Activated naive CD8-positive, alpha-beta T cell treated with anti-CD3 and anti-CD28 coated beads, Interleukin-2, amount 10 ng/mL, durations not matched to agents 7 days and 5 days (primary cell): ENCODE results near the gene MEGF6. TPM values are rescaled to one million over a fixed set of nuclear protein-coding genes. Genes with fewer than 3 reads are reported as not detected.

Experiments used
- ATAC-seq: fragments of 150-1000 bp; cut with Tn5 transposase; one replicate; pipeline ENCODE4 v1.10.0; 2021; ENCODE audit warnings: low read depth, moderate library complexity
- POLR2A ChIA-PET: fragments of 350-600 bp; sonication (Branson Sonifier 250); formaldehyde crosslinking; loops from one replicate; lab custom pipeline; 2021; ENCODE audit warnings: antibody characterized with exemption; lab: Charles Lee
- DNase-seq: peaks from one replicate; pipeline ENCODE4 v3.0.0; 2021
- H3K27ac Mint-ChIP-seq: one replicate; pipeline ENCODE4 v1.8.0; 2022; ENCODE audit warnings: mild to moderate bottlenecking, mixed read lengths
- H3K27me3 Mint-ChIP-seq: one replicate; pipeline ENCODE4 v1.8.0; 2022; ENCODE audit warnings: mild to moderate bottlenecking, moderate library complexity, mixed read lengths
- H3K36me3 Mint-ChIP-seq: one replicate; pipeline ENCODE4 v1.8.0; 2021; ENCODE audit warnings: mild to moderate bottlenecking, mixed read lengths
- H3K4me1 Mint-ChIP-seq: one replicate; pipeline ENCODE4 v1.8.0; 2021; ENCODE audit warnings: mixed read lengths
- H3K4me3 Mint-ChIP-seq: one replicate; pipeline ENCODE4 v1.8.0; 2022; ENCODE audit warnings: mild to moderate bottlenecking, moderate library complexity, mixed read lengths
- H3K9me3 Mint-ChIP-seq: one replicate; pipeline ENCODE4 v1.8.0; 2021; ENCODE audit warnings: mixed read lengths
- total RNA-seq, 2 experiments: library from RNA; stranded (reverse); gene quantifications; one replicate each; pipeline ENCODE4 v1.2.3, GENCODE V29; 2021

Gene MEGF6
- total RNA-seq, 2 experiments from 2014 or later = 56.6 TPM

- H3K27me3 Mint-ChIP-seq = no peaks in the 10 kb centered on the region
- no peaks in the 10 kb centered on the region for H3K9me3 Mint-ChIP-seq
- POLR2A ChIA-PET = no interaction called here
- ATAC-seq = no peak
- H3K4me1 Mint-ChIP-seq = no peaks in the 10 kb centered on the region
- H3K27ac Mint-ChIP-seq = no peak overlapping the region
- no peaks in the 10 kb centered on the region for H3K36me3 Mint-ChIP-seq
- H3K4me3 Mint-ChIP-seq = no peak overlapping the region
- no peak for DNase-seq
Observed at GRCh38 chr1:3479511-3480368, 131.6 kb downstream of the MEGF6 start.

GRCh38 chr1:3478187-3478586, 133.1 kb downstream of the MEGF6 start:
- no peak overlapping the region for H3K27ac Mint-ChIP-seq
- POLR2A ChIA-PET = no interaction called here
- no peaks in the 10 kb centered on the region for H3K27me3 Mint-ChIP-seq
- no peak for DNase-seq
- H3K9me3 Mint-ChIP-seq = no peaks in the 10 kb centered on the region
- ATAC-seq = no peak
- no peak overlapping the region for H3K4me3 Mint-ChIP-seq
- no peaks in the 10 kb centered on the region for H3K36me3 Mint-ChIP-seq
- no peaks in the 10 kb centered on the region for H3K4me1 Mint-ChIP-seq

GRCh38 chr1:3477241-3477995, 133.9 kb downstream of the MEGF6 start:
- POLR2A ChIA-PET = no interaction called here
- no peak overlapping the region for H3K27ac Mint-ChIP-seq
- DNase-seq (no peak), ATAC-seq (no peak)
- H3K9me3 Mint-ChIP-seq = no peaks in the 10 kb centered on the region
- H3K36me3 Mint-ChIP-seq = no peaks in the 10 kb centered on the region
- no peak overlapping the region for H3K4me3 Mint-ChIP-seq
- no peaks in the 10 kb centered on the region for H3K27me3 Mint-ChIP-seq
- no peaks in the 10 kb centered on the region for H3K4me1 Mint-ChIP-seq

- no peaks in the 10 kb centered on the region for H3K4me1 Mint-ChIP-seq
- DNase-seq = no peak
Observed at GRCh38 chr1:3476666-3477065, 134.6 kb downstream of the MEGF6 start.

GRCh38 chr1:3475839-3476573, 135.3 kb downstream of the MEGF6 start:
- Mint-ChIP-seq H3K9me3 (no peaks in the 10 kb centered on the region), H3K27me3 (no peaks in the 10 kb centered on the region), H3K36me3 (no peaks in the 10 kb centered on the region), H3K4me1 (no peaks in the 10 kb centered on the region), H3K27ac (no peak overlapping the region), H3K4me3 (no peak overlapping the region)
- no peak for ATAC-seq
- POLR2A ChIA-PET = no interaction called here
- DNase-seq = no peak

More at GRCh38 chr1:3476666-3477065, 134.6 kb downstream of the MEGF6 start:
- Mint-ChIP-seq H3K27me3 (no peaks in the 10 kb centered on the region), H3K36me3 (no peaks in the 10 kb centered on the region), H3K27ac (no peak overlapping the region), H3K4me3 (no peak overlapping the region), H3K9me3 (no peaks in the 10 kb centered on the region)
- ATAC-seq = no peak
- POLR2A ChIA-PET = no interaction called here

GRCh38 chr1:3474421-3474820, 136.9 kb downstream of the MEGF6 start:
- no peak overlapping the region for H3K27ac Mint-ChIP-seq
- POLR2A ChIA-PET = no interaction called here
- ATAC-seq = no peak
- no peaks in the 10 kb centered on the region for H3K36me3 Mint-ChIP-seq
- no peaks in the 10 kb centered on the region for H3K4me1 Mint-ChIP-seq
- no peak for DNase-seq
- H3K27me3 Mint-ChIP-seq = no peaks in the 10 kb centered on the region
- H3K4me3 Mint-ChIP-seq = no peak overlapping the region
- no peaks in the 10 kb centered on the region for H3K9me3 Mint-ChIP-seq

- no peak for ATAC-seq
- no peak overlapping the region for H3K27ac Mint-ChIP-seq
Observed at GRCh38 chr1:3474016-3474415, 137.3 kb downstream of the MEGF6 start.

GRCh38 chr1:3473381-3473844, 137.9 kb downstream of the MEGF6 start:
- POLR2A ChIA-PET = no interaction called here
- H3K27ac Mint-ChIP-seq = no peak overlapping the region
- H3K4me3 Mint-ChIP-seq = no peak overlapping the region
- no peaks in the 10 kb centered on the region for H3K4me1 Mint-ChIP-seq
- H3K36me3 Mint-ChIP-seq = no peaks in the 10 kb centered on the region
- ATAC-seq = no peak
- H3K9me3 Mint-ChIP-seq = no peaks in the 10 kb centered on the region
- no peak for DNase-seq
- H3K27me3 Mint-ChIP-seq = no peaks in the 10 kb centered on the region

More at GRCh38 chr1:3474016-3474415, 137.3 kb downstream of the MEGF6 start:
- no peaks in the 10 kb centered on the region for H3K4me1 Mint-ChIP-seq
- H3K4me3 Mint-ChIP-seq = no peak overlapping the region
- no peaks in the 10 kb centered on the region for H3K9me3 Mint-ChIP-seq
- DNase-seq = no peak
- no peaks in the 10 kb centered on the region for H3K27me3 Mint-ChIP-seq
- H3K36me3 Mint-ChIP-seq = no peaks in the 10 kb centered on the region
- POLR2A ChIA-PET = no interaction called here

- Mint-ChIP-seq H3K4me1 (no peaks in the 10 kb centered on the region), H3K9me3 (no peaks in the 10 kb centered on the region), H3K27me3 (no peaks in the 10 kb centered on the region), H3K4me3 (no peak overlapping the region), H3K36me3 (no peaks in the 10 kb centered on the region), H3K27ac (no peak overlapping the region)
- DNase-seq = no peak
- no peak for ATAC-seq
- POLR2A ChIA-PET = no interaction called here
Observed at GRCh38 chr1:3472906-3473305, 138.4 kb downstream of the MEGF6 start.

GRCh38 chr1:3472088-3472850, 139.0 kb downstream of the MEGF6 start:
- Mint-ChIP-seq H3K4me1 (no peaks in the 10 kb centered on the region), H3K27ac (no peak overlapping the region), H3K4me3 (no peak overlapping the region), H3K36me3 (no peaks in the 10 kb centered on the region), H3K9me3 (no peaks in the 10 kb centered on the region), H3K27me3 (no peaks in the 10 kb centered on the region)
- POLR2A ChIA-PET = no interaction called here
- DNase-seq = no peak
- no peak for ATAC-seq

GRCh38 chr1:3471356-3472087, 139.8 kb downstream of the MEGF6 start:
- H3K27me3 Mint-ChIP-seq = no peaks in the 10 kb centered on the region
- no peaks in the 10 kb centered on the region for H3K9me3 Mint-ChIP-seq
- ATAC-seq (no peak), DNase-seq (no peak)
- H3K4me1 Mint-ChIP-seq = no peaks in the 10 kb centered on the region
- H3K27ac Mint-ChIP-seq = no peak overlapping the region
- POLR2A ChIA-PET = no interaction called here
- no peaks in the 10 kb centered on the region for H3K36me3 Mint-ChIP-seq
- H3K4me3 Mint-ChIP-seq = no peak overlapping the region

- Mint-ChIP-seq H3K27ac (no peak overlapping the region), H3K9me3 (no peaks in the 10 kb centered on the region), H3K4me3 (no peak overlapping the region), H3K36me3 (no peaks in the 10 kb centered on the region), H3K27me3 (no peaks in the 10 kb centered on the region), H3K4me1 (no peaks in the 10 kb centered on the region)
- no peak for ATAC-seq
- DNase-seq = no peak
- POLR2A ChIA-PET = no interaction called here
Observed at GRCh38 chr1:3470650-3471355, 140.5 kb downstream of the MEGF6 start.
